LNCaP clone FGC (cell line): Measurements from ENCODE around the gene SGSM2.
A peak's percentile ranks its signal among the peaks of the same experiment; 100 is the strongest.

Source experiments
- DNase-seq: peaks from one replicate; pipeline ENCODE4 v3.0.0-alpha.2; 2011; ENCODE audit warnings: low read depth
- H3K4me3 ChIP-seq: 2 replicates; pipeline ENCODE4 v1.5.1; 2011; ENCODE audit warnings: mild to moderate bottlenecking, low read depth, low read length, control low read depth
- CTCF ChIP-seq: IDR thresholded peaks from 2 replicates; pipeline ENCODE4 v1.5.1; 2012; ENCODE audit warnings: mild to moderate bottlenecking; ENCODE audit not compliant: control insufficient read depth, insufficient read depth; ENCODE audit errors: extremely low read depth

SGSM2 gene

DNA sequence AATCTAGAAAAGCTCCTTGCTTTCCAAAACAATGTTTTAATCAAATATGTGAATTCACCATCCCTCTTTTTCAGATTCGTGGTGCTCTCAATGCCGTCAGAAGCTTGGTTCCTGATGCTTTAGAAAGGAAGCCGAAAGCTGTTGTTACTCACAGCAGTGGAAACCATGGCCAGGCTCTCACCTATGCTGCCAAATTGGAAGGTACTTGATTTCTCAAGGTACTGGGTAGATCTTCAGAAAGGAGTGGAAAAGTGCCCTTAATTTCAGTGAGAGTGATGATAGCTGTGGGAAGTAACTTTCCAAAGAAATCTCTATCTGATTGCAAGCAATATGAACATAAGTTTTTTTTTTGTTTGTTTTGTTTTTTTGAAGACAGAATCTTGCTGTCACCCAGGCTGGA lies 19.5 kb upstream of the SGSM2 start:
- no peak for TF ChIP-seq CTCF
- no peak overlapping the region for H3K4me3 ChIP-seq
- DNase-seq: no peak

- TF ChIP-seq CTCF: no peak
- no peak for DNase-seq
- no peak overlapping the region for H3K4me3 ChIP-seq
These were observed 18.2 kb upstream of the SGSM2 start for GRCh38 chr17:2319051-2319450.

- TF ChIP-seq CTCF: no peak
These were observed 15.9 kb upstream of the SGSM2 start for GRCh38 chr17:2321399-2321798.

GRCh38 chr17:2323629-2324314 lies 13.5 kb upstream of the SGSM2 start:
- TF ChIP-seq CTCF: no peak
- DNase-seq: no peak
- H3K4me3 ChIP-seq: no peak overlapping the region

More at GRCh38 chr17:2321399-2321798, 15.9 kb upstream of the SGSM2 start:
- no peak overlapping the region for H3K4me3 ChIP-seq
- no peak for DNase-seq

DNA sequence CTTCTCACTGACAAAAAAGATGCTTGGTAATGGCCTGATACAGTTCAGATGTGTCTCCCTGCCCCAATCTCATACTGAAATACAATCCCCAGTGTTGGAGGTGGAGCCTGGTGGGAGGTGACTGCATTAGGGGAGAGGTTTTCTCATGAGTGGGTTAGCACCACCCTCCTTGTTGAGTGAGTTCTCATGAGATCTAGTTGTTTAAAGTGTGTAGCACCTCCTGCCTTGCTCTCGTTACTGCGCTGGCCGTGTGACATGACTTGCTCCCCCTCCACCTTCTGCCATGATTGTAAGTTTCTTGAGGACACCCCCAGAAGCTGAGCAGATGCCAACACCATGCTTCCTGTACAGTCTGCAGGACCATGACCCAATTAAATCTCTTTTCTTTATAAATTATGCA lies 6.0 kb upstream of the SGSM2 start:
- H3K4me3 ChIP-seq: no peak overlapping the region
- DNase-seq: no peak
- TF ChIP-seq CTCF: no peak

- no peak for TF ChIP-seq CTCF
- DNase-seq: no peak
- peak overlapping the region; percentile 98 for H3K4me3 ChIP-seq
These were observed 1.5 kb upstream of the SGSM2 start for GRCh38 chr17:2335726-2336214.
